K562 (cell line): Measurements from ENCODE around the gene CFAP90. TPM values are rescaled to one million over a fixed set of nuclear protein-coding genes. Genes with fewer than 3 reads are reported as not detected.

Source experiments
- ATAC-seq: fragments of 200-7000 bp; cut with Tn5 transposase; 3 replicates; pipeline ENCODE4 v1.9.1; 2020; ENCODE audit warnings: moderate library complexity
- BruUV-seq: library from RNA; stranded (reverse); fragments of 400-500 nt; replicated peaks from 2 replicates; lab custom pipeline; 2021; lab: Mats Ljungman, UMichigan
- CTCF ChIA-PET: fragments of 300-600 bp; formaldehyde crosslinking; extraction: SDS; loops from one replicate; lab custom pipeline; 2021; ENCODE audit warnings: low intra/inter-chr PET ratio; lab: Yijun Ruan, JAX
- POLR2A ChIA-PET: fragments of 300-600, 350-650 bp; sonication (Branson Sonifier 250); formaldehyde crosslinking; extraction: SDS; loops from one replicate; lab custom pipeline; 2021; ENCODE audit warnings: antibody characterized with exemption, inconsistent platforms; lab: Yijun Ruan, JAX
- DNase-seq, 4 experiments: peaks; one replicate each; pipeline versions ENCODE4 v3.0.0 to v3.0.0-alpha.2; 2011 to 2018; ENCODE audit warnings: low spot score in 3 of 4, mixed read lengths in 3 of 4; ENCODE audit errors: extremely low read depth in 1 of 4
- FAIRE-seq: peaks from 2 replicates; lab custom pipeline; 2011; peaks lifted over from hg19 to GRCh38; lab: Jason Lieb, UNC
- H2AFZ ChIP-seq: 2 replicates; pipeline ENCODE4 v1.6.0; 2011; ENCODE audit warnings: low read depth, low read length, control low read depth, inconsistent platforms
- H3K27ac ChIP-seq: fragments of 200-600 bp; 3 replicates; pipeline ENCODE4 v1.8.0; 2011; ENCODE audit warnings: low read depth, mild to moderate bottlenecking, control low read depth, inconsistent platforms, low read length, moderate library complexity, mixed read lengths; ENCODE audit errors: extremely low read depth
- H3K27me3 ChIP-seq, 2 experiments: fragments of 300-600 bp in 1 of 2; 2 replicates in 1 of 2; 3 replicates in 1 of 2; pipeline versions ENCODE4 v1.6.0 to v1.8.0; 2011; ENCODE audit warnings: inconsistent platforms in 2 of 2, low read length in 2 of 2, mild to moderate bottlenecking in 1 of 2, mixed read lengths in 1 of 2, moderate library complexity in 1 of 2; ENCODE audit not compliant: control insufficient read depth in 2 of 2, insufficient read depth in 2 of 2
- H3K36me3 ChIP-seq: fragments of 300-600 bp; 3 replicates; pipeline ENCODE4 v1.8.0; 2011; ENCODE audit warnings: mild to moderate bottlenecking, low read length, inconsistent platforms; ENCODE audit not compliant: control insufficient read depth, insufficient read depth
- H3K4me1 ChIP-seq, 2 experiments: fragments of 200-600 bp in 1 of 2; replicated peaks in 1 of 2; 2 replicates in 1 of 2; 3 replicates in 1 of 2; pipeline versions ENCODE4 v1.5.1 to v1.8.0; 2011; ENCODE audit warnings: inconsistent platforms in 2 of 2, low read length in 2 of 2, mild to moderate bottlenecking in 1 of 2, mixed read lengths in 1 of 2, moderate library complexity in 1 of 2; ENCODE audit not compliant: control insufficient read depth in 2 of 2, insufficient read depth in 2 of 2
- H3K4me2 ChIP-seq: 2 replicates; pipeline ENCODE4 v1.6.1; 2011; ENCODE audit warnings: low read length, control low read depth, inconsistent platforms, mixed read lengths; ENCODE audit not compliant: insufficient read depth
- H3K4me3 ChIP-seq: fragments of 200-600 bp; sonication (generic), shearing (Covaris generic); 2 replicates; pipeline ENCODE4 v1.5.1; 2016; ENCODE audit warnings: control low read depth, inconsistent platforms
- H3K79me2 ChIP-seq: fragments of 200-600 bp; 3 replicates; pipeline ENCODE4 v1.8.0; 2011; ENCODE audit warnings: low read length, inconsistent platforms; ENCODE audit not compliant: control insufficient read depth, insufficient read depth
- H3K9ac ChIP-seq, 2 experiments: 2 replicates each; pipeline versions ENCODE4 v1.6.0 to v1.6.1; 2011; ENCODE audit warnings: low read depth in 2 of 2, low read length in 2 of 2, control low read depth in 1 of 2, inconsistent platforms in 1 of 2, mild to moderate bottlenecking in 1 of 2, mixed read lengths in 1 of 2; ENCODE audit not compliant: insufficient read depth in 1 of 2
- H3K9me1 ChIP-seq: one replicate; pipeline ENCODE4 v1.6.0; 2011; ENCODE audit warnings: inconsistent platforms, mild to moderate bottlenecking, low read length, moderate library complexity; ENCODE audit not compliant: control insufficient read depth, insufficient read depth
- H3K9me3 ChIP-seq: replicated peaks from 2 replicates; pipeline ENCODE4 v1.5.1; 2011; ENCODE audit warnings: low read depth, low read length, inconsistent platforms; ENCODE audit not compliant: control insufficient read depth, insufficient read depth
- H4K20me1 ChIP-seq: replicated peaks from 2 replicates; pipeline ENCODE4 v1.6.1; 2011; ENCODE audit warnings: low read length, inconsistent platforms, mixed read lengths; ENCODE audit not compliant: control insufficient read depth, insufficient read depth
- CEBPB ChIP-seq: fragments of 450-650 bp; IDR thresholded peaks from 2 replicates; pipeline ENCODE4 v1.6.1; 2016; ENCODE audit warnings: missing genetic modification characterization, missing compliant biosample characterization
- CEBPG ChIP-seq, 3 experiments: fragments of 200-800 bp in 1 of 3; sonication (Bioruptor generic) in 1 of 3; sonication (generic) in 1 of 3; formaldehyde crosslinking in 1 of 3; IDR thresholded peaks in 2 of 3; conservative IDR thresholded peaks in 1 of 3; 2 replicates each; pipeline versions ENCODE4 v1.6.1 to v1.8.0; 2016 to 2022; ENCODE audit warnings: missing compliant biosample characterization in 2 of 3, missing genetic modification characterization in 2 of 3, mild to moderate bottlenecking in 1 of 3, missing genetic modification reagents in 1 of 3
- PRPF4 ChIP-seq: fragments of 200-400 bp; formaldehyde crosslinking; IDR thresholded peaks from one replicate; pipeline ENCODE4 v1.6.1; 2017; ENCODE audit warnings: low read length, low read depth, mild to moderate bottlenecking; ENCODE audit not compliant: insufficient read depth, poor library complexity, severe bottlenecking
- SMARCB1 ChIP-seq: IDR thresholded peaks from 2 replicates; pipeline ENCODE4 v1.6.1; 2011; ENCODE audit warnings: improper control_type of control experiment, low read depth; ENCODE audit not compliant: insufficient read length
- WGBS: fragments of 100-300 bp; shearing (Covaris generic); methylation state at CpG from one replicate; pipeline ENCODE4 v1.1.6; 2016; ENCODE audit warnings: low coverage, mixed read lengths; ENCODE audit not compliant: insufficient coverage; ENCODE audit errors: missing lambda C conversion rate; 5-methylcytosine and 5-hydroxymethylcytosine counted together
- in situ Hi-C: fragments of 300-500 bp; cut with MboI; formaldehyde crosslinking; loops from 4 replicates; pipeline ENCODE4 v1.15.0; 2018; ENCODE audit warnings: inconsistent platforms, mixed read lengths
- intact Hi-C: fragments of 100-400 bp; cut with micrococcal nuclease; formaldehyde crosslinking; loops from 2 replicates; pipeline ENCODE4 v1.14.2; 2022
- polyA plus RNA-seq, 8 experiments: library from polyadenylated mRNA; depleted of rRNA in 4 of 8; stranded (reverse) in 5 of 8; unstranded in 3 of 8; fragments of >200 nt; fragmentation: Nextera tagmentation in 2 of 8; fragmentation: Illumina TruSeq in 1 of 8; extraction: Ambion mirVana in 2 of 8; extraction: Trizol in 1 of 8; gene quantifications; 2 replicates each; pipeline versions ENCODE4 v1.2.1 to v1.2.3, GENCODE V29; 2011 to 2014; ENCODE audit warnings: inconsistent platforms in 1 of 8, missing spikeins in 1 of 8
- total RNA-seq, 7 experiments: library from RNA; depleted of rRNA in 6 of 7; stranded (reverse); fragments of >200 nt in 6 of 7; fragmentation: Illumina TruSeq in 2 of 7; extraction: Trizol in 2 of 7; gene quantifications; 2 replicates each; pipeline versions ENCODE4 v1.2.1 to v1.2.3, GENCODE V29; 2011 to 2021; ENCODE audit warnings: low replicate concordance in 1 of 7

Gene CFAP90
- total and polyA plus RNA-seq, 9 of the 15 experiments (the other 6 are each of a cell fraction or from before 2014, with no cell fraction given): not detected

DNA sequence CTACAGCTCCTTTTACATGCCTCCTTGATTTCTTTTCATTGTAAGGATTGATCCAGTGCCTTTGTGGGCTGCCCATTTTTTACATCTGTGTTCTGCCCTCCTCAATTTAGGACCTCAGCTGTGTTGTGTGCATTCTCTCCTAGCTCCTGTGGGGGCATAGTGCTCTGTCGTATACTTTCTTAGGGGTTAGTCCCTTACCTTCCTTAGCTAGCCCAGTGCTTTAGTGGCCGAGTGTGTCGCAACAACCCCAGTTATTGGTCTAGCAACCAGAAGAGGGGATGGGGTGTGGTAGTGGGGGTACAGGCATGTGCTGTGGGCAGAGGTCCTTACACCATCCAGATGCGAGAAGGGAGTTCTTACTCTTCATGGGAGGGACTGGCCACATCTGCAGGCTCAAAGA lies 30.2 kb upstream of the CFAP90 start:
- Histone ChIP-seq H3K9me3 (no peaks in the 10 kb centered on the region), H3K4me2 (no peak overlapping the region), H3K9me1 (no peaks in the 10 kb centered on the region), H3K4me3 (no peak overlapping the region), H3K79me2 (peaks cover 14% of the 10 kb centered on the region; the same call in 2 of the 3 replicates), H3K27me3 (no peaks in the 10 kb centered on the region), H3K4me1 (no peaks in the 10 kb centered on the region), H4K20me1 (no peaks in the 10 kb centered on the region; the same call in 1 of the 2 replicates), H3K9ac (no peak overlapping the region), H3K27ac (no peak overlapping the region), H2AFZ (no peak overlapping the region), H3K36me3 (peaks cover 98% of the 10 kb centered on the region)
- intact Hi-C loops: no loop called here
- ChIA-PET POLR2A (interaction anchor here (0.6 to 1.4 kb wide), 4 partner anchors 12 to 737 kb away, joined by 3 to 6 read pairs (median 4); partner anchors contain the start of genes FASTKD3 and MTRR), CTCF (no interaction called here)
- peak in 1 of 4 experiments; percentile 29 for DNase-seq
- in situ Hi-C loops: no loop called here
- no peak for FAIRE-seq
- no TSS peak for BruUV-seq
- WGBS: 95% methylated on average over 4 of the region's 4 CpGs
- TF ChIP-seq PRPF4 (no peak), CEBPG (CRISPR knock-in tag; IDR thresholded peaks at IDR 0.05) (no peak), CEBPG (tag; conservative IDR thresholded peaks at IDR 0.05 in 1 of 2, IDR thresholded peaks at IDR 0.05 in 1 of 2) (0 out of 4 replicates have a peak, but pooled peaks of 1 of the 2 experiments have one; percentile 17), CEBPB (tag) (peak; percentile 75)
- peak; percentile 67 for ATAC-seq

- intact Hi-C loops: no loop called here
- ATAC-seq (no peak), DNase-seq (no peak), FAIRE-seq (no peak)
- H3K36me3 ChIP-seq: peaks cover 99% of the 10 kb centered on the region
- no peaks in the 10 kb centered on the region for H3K4me1 ChIP-seq
- no TSS peak for BruUV-seq
- in situ Hi-C loops: no loop called here
- no peak overlapping the region for H3K4me2 ChIP-seq
- no peak overlapping the region for H3K9ac ChIP-seq
- TF ChIP-seq CEBPG (CRISPR knock-in tag; IDR thresholded peaks at IDR 0.05): no peak
- 0 out of 4 replicates have a peak, but pooled peaks of 1 of the 2 experiments have one; percentile 16 for TF ChIP-seq CEBPG (tag; conservative IDR thresholded peaks at IDR 0.05 in 1 of 2, IDR thresholded peaks at IDR 0.05 in 1 of 2)
- no peak for TF ChIP-seq SMARCB1
- CTCF ChIA-PET: no interaction called here
- H3K9me1 ChIP-seq: no peaks in the 10 kb centered on the region
- no peak overlapping the region for H3K4me3 ChIP-seq
- H3K27me3 ChIP-seq: no peaks in the 10 kb centered on the region
- H3K27ac ChIP-seq: no peak overlapping the region
- peaks cover 38% of the 10 kb centered on the region for H3K79me2 ChIP-seq
- H4K20me1 ChIP-seq: no peaks in the 10 kb centered on the region; the same call in 1 of the 2 replicates
- no peaks in the 10 kb centered on the region for H3K9me3 ChIP-seq
- POLR2A ChIA-PET: interaction anchor here (1.4 kb wide), 1 partner anchor 8 kb away, joined by 6 read pairs; no protein-coding TSS in a partner anchor
- H2AFZ ChIP-seq: no peak overlapping the region
Measured at GRCh38 chr5:7878381-7878873, 27.5 kb upstream of the CFAP90 start.
